ENCODE results near the gene LRRC7.

Gene LRRC7

DNA sequence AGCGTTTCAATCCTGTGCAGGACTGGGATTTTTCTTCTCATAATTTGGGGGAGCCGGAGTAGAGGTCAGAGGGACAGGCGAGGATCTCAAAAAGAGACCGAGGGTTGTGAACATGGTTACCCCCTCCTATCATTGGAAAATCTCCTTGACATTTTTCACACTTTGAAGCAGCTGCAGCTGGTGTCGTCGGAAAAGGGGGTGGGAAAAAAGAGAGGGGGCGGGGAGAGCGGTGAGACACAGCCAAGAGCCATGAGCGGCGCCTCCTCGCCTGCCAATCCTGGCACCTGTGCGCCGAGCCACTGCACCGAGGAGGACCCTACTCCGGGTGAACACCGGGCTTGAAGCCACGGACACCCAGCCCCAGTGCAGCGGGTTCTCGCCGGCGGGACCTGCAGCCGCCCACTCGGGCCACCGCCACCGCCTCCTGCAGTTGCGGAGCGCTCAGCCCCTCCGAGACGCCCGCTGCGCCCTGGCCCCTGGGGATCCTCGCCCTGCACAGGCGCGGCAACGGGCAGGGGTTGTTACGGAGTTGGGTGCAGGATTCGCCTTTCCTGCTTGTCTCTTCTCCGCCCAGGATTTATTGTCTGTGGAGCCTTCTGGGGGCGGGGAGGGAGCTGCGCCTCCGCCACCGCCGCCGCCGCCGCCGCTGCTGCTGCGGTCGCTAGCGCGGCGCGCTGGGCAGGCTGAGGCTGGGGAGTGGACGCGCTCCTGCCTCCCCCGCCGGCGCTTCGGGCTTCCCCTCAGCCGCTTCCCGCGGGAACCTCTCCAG, at the start of gene LRRC7:
Gene LRRC7, plus strand, starts transcription at position 271 of the 769 bp plus-strand sequence. CDS start 718 bp downstream, outside the sequence.
- peak; percentile 10 for DNase-seq

DNA sequence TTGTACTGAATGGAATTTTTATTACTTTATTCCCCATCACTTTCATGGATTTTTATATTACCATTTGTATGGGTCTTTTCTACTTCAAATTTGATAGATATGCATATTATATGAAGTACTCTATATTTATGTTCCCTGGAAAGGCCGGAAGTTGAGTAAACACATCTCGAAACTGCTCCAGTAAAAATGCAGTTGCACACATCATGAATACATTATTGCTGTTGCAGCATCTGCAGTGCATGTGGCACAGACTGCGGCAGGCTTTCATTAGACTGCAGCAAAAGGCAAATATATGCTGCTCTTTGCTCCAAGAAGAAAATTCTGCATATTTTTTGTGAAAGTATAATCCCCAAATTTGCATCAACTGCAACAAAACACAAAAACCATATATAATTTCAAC, 48.7 kb upstream of the LRRC7 start:
- no peak for DNase-seq

DNA sequence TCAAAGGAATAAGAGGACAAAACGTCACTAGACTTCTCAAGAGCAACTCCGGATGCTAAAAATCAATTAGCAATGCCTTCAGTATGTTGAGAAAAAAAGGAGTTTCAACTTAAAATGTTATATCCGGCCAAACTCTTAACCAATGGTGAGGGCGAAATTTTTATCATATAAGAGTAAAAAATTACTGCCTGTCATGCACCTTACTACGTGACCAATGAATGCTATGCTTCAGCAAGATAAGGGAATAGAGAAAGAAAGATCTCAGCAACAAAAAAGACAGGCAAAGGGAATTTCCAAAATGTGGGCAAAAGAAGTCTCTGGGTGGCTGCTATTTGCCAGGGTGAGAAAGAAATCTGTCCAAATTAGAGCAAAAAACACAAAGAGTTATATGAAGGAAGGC, 47.4 kb upstream of the LRRC7 start:
- no peak for DNase-seq

DNA sequence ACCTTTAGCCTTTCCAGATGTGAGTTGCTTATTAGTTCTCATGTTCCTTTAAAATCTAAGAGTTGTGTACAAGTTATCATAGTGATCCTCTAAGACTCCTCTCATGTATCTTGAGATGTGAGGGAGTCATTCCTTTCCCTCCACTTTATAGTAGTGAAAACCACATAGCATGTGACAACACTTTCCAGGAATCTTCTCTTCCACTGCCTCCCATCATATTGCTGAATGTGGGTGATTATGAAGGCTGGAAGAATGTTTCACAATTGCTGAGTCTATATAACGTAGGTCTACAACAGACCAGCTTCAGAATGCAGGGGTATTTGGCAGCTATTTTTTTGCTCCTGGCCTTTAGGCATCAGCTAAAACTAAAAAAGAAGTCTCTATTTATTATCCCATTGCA, 44.7 kb upstream of the LRRC7 start:
- DNase-seq: no peak

DNA sequence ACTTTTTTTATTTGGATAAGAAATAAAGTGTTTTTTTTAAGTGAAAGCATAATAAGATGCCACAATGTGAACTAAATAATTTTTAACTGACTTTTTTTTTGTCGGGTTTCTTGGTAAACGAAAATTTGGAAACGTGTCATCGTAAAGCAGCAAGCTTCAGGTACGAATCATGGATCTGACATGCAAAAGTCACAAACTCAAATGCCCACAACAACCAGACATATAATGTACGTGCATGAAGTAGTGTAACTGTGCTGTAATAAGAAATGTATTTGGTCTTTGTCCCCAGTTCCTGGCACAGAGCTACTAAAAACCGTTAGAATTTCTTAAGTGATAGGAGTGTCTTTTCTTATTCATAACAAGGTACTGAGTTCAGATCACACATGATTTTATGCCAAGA, 44.3 kb upstream of the LRRC7 start:
- no peak for DNase-seq

DNA sequence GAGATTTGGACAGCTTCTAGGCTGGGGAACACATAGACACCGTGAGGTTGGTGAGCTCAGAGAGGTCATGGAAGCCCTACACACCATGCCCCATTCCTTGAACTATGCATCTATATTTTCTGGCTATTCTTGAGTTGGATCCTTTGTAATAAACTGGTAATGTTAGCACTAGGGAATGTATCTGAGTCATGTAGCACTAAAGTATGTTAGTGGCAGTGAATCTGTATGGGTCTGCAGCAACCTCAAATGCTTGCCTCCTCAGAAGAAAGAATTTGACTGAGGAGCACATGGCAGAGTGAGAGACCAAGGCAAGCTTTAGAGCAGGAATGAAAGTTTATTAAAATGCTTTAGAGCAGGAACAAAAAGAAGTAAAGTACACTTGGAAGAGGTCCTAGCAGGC, 43.7 kb upstream of the LRRC7 start:
- DNase-seq: no peak

DNA sequence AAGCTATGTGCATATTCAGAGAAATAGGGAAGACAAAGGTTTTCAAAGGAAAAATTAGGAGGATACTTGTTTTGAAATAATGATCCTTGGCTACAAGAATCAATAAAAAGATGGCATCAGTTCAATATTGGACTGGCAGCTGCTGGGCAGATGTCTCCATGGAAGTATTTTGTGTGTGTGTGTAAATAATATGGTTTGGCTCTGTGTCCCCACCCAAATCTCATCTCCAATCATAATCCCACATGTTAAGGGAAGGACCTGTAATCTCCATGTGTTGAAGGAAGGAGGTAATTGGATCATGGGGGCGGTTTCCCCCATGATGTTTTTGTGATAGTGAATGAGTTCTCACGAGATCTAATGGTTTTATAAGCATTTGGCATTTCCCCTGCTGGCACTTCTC, 40.4 kb upstream of the LRRC7 start:
- DNase-seq: no peak

DNA sequence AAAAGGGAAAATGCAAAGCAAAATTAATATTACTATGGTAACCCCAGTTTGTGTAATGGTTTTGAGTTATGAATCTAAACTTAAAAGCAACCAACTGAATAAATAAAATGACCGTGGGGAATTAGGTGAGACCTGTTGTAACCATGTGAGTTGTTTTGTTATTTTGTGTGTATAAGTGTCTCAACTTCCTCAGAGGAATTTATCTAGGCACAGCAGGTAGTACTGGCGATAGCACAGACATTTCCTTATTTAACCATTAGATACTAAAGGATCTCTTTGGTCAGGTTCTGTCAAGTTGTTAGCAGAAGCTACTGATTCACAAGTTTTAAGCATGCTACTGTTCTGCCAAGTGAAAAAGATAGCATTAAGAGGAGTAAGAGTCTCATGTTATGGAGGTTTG, 39.3 kb upstream of the LRRC7 start:
- no peak for DNase-seq

DNA sequence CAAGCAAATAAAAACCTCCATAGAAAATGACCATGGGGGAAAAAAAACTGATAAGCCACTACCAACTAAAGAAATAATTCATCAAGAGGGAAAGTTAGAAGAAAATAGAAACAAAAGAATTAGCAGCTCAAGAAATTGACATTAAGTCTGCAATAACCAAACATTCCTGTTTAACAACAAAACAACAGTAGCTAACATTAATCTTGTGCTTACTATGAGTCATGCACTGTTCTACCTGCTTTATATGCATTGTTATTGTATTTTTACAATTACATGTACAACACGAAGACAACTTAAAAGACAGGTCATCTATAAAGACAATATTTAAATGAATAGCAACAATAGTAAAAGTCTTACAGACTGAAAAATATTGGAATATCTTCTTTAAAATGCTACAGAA, 34.4 kb upstream of the LRRC7 start:
- no peak for DNase-seq

DNA sequence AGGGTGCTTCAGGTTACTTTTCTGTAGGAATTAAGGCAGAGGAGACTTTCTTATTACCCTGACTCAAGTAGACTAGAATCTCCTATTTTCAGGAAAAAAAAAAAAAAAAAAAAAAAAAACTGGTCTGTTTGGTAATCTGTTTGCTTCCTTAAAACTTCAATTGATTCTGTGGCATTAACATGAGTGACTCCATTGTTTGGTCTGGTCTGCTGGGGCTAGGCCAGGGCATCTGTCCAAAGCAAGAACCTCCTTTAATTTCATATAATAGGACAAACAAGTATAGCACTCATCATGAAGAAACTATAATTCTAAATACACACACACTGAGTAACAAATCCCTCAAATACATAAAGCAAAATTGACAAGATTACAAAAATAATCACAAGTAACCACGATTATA, 32.9 kb upstream of the LRRC7 start:
- no peak for DNase-seq

DNA sequence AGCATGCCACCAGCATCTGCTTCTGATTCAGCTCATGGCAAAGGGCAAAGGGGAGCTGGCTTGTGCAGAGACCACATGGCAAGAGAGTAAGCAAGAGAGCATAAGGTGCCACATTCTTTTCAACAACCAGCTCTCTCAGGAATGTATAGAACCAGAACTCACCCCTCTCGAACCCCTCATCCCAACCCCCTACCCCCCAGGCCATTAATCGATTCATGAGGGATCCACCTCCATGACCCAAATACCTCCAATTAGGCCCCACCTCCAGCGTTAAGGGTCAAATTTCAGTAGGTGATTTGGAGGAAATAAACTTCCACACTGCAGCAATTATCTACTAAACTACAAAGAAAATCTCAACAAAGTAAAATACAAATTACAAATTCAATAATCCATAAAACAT, 32.2 kb upstream of the LRRC7 start:
- no peak for DNase-seq

DNA sequence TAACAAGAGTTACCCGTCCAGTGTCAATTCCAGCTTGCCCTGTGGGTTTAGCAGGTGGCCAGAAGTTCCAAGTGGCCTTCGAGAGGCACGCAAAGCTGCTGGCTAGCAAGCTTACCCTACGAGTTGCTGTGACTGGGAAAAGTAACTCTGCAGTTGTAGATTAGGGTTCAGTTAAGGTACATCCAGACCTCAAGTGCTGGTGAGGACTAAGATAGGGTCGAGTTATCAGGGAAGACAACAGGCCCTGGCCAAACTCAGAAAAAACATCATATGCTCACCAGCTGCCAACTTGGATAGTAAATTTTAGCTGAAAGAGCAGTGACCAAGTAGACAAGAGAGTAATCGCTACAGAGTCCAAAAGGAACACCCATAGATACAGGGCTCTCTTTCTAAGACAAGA, 27.7 kb upstream of the LRRC7 start:
- DNase-seq: no peak

DNA sequence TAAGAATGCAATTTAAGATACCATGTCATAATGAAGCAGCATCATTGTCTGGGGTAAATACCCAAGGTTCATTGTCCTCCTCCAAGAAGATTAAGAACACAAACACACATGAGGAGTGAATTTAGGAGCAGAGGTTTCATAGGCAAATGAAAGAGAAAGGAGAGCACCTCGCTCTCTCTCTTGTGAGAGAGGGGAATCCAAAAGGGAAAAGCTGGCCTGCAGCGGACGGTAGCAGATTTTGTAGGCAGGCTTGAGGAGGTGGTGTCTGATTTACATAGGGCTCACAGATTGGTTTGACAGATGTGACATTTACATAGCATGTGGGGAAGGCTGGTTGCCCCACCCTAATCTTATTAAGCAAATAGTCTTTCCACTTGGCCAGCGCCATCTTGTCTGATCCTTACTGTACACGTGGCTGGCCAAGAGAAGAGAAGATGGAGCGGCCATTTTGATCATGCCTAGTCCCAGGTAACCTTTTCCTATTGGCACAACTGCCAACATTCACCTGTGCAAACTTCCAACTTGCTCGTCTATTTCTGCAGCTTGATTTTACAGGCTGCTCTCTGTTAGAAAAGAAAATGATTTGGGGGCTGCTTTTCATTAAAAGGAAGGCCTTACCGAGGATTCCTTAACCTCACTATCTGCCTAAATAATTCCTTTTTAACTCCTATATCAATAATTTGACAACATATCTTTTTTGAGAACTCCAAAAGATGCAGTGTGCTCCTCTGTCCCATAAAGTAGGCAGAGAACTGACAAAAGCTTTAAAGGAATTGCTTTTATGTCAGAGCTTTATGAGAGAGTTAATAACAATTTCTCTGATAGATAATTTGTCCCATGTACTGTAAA, 16.0 kb upstream of the LRRC7 start:
- DNase-seq: no peak

DNA sequence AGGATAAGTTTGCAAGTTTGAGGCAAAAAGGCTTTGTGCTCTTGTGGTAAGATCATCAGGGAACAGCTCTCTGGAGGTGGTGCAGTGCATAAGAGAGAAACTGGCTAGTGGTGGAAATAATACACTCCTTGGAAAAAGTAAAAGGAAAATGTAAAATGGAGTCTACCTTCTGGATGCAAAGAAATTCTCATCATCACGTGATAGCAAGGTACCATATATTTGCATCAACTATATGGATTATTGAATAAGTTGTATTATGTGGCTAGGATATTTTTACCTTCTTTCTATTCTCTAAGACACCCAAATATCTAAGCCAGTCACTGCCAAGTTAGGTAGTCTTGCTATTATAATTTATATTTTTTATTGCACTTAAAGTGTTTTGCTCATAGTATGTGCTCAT, 14.0 kb upstream of the LRRC7 start:
- DNase-seq: no peak

DNA sequence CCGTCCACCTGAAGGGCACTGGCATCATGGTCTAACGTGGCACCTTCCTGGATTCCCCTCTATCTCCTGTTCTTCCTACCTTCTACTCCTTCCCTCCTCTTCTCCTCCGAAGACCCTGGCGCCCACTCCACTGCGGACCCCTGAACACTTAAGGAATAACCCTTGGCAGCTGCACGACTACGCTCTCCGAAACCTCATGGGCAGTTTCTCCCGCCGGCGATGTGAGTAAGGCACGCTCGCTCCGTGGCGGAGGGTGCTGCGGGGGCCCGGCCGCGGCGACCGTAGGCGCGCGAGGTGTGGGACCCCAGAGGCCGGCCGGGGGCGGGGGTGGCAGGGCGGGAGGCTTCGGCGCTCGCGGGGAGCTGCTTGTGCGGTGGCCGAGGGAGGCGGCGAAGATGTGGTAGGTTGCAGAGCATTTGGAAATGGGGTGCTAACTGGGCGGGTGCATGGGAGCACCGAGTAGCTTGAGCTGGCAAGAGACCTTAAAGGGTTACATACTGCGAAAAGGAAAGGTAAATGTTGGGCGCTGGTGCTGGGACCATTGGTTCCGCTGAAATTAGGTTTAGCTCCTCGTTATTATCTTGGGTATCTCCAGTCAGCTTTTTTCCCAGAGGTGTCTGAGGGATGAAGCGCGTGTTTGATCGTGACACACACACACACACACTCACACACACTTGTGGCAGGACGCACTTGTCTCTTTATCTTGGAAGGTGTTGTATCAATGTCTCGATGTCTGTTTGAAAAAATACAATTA, 876 bp downstream of the LRRC7 start:
- no peak for DNase-seq

DNA sequence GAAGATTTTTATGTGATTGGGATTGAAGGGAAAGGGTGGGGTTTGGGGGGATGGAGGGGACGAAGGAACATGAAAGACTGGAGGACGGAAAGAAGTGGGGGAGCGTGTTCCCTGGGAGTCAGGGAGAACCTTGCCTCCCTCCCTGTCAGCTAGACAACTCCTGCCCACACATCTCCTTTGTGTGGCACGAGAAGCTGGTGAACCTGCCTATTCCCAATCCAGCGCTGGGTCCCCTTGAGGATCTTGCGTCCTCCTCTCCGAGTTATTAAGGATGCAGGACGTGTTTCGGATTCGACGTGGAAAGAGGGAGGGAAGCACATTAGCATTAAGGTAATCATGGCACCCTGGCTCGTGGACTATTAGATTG, 1.4 kb downstream of the LRRC7 start:
- no peak for DNase-seq

DNA sequence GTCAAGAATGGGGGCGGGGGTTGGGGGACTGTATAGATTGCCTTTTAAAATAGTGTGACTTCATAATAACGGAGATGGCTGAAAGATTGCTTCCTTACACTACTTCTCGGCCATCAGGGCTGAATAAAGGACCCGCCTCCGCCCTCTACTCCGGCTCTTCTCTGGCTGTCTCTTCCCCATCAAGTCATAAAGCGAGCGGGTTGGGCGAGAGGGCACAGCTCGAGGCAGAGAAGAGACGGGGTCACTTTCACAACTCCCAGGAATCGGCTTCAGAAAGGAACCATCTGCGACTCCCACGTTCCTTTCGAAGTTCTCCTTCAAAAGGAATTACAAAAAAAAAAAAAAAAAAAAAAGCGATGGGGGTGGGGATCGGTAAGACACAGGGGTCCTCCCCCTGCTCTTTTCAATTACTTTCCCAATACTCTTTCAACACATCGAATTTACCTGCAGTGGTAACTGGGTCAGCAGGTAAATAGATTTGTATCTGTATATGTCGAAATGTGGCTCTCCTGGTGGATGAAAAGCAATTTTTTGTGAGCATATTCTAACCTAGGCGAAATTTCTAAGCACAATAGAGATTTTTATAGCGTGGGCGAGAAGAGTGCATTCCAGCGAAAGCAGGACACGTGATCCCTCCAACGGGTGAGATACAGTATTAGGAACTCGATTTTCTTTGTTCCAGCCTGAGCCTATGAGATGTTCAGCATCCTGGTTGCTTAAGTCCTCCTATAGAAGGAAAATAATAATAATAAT, 2.0 kb downstream of the LRRC7 start:
- no peak for DNase-seq

DNA sequence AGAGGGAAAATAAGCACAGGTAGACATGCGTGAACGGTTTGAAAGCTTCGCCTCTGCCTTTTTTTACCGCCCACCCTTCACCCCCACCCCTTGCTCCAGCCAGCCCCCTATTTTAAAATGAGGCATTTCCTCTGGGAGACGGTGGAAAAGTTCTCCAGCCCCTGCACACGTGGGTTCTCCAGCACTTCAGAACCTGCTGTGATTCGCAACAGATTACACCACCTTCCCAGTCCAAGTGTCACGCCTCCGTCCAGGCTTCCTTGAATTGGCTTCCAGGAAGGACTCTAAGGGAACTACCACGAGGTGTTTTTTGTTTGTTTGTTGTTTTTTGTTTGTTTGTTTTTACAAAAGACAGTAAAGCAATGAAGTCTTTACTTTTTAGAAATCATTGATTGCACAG, 2.6 kb downstream of the LRRC7 start:
- no peak for DNase-seq

DNA sequence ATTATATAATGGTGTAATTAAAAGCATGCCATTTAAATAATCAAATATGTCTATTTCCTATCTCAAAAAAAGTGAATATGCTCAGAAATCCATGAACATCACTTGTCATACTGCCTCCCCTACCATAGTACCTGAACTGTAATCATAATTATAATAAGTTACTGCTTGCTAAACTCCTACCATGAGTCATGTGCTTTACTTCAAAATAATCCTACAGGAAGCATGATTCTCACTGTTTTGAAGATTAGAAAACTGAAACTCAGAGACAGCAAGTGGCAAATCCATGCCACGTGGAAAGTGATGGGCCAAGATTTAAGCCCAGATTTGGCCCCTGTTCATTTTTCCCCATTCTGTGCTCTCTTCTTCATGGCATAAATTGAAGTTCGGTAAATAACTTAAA, 5.2 kb downstream of the LRRC7 start:
- no peak for DNase-seq

DNA sequence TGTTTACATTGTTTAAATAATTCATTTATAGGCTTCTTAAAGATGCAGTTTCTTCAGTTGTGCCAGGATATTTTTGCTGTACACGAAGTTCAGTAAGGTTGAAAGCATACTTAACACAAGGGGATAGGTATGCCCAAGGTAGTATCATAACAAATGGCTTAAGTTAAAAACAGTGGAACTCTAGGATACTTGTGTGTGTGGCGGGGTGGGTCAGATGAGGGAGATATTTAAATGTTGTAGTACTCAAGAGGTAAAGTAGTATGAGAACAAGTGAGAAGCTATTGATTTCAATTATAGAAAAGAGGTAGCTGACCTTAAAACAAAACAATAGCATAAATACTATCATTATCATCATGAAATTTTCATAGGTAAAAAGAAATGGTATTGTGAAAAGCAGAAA, 6.2 kb downstream of the LRRC7 start:
- no peak for DNase-seq

DNA sequence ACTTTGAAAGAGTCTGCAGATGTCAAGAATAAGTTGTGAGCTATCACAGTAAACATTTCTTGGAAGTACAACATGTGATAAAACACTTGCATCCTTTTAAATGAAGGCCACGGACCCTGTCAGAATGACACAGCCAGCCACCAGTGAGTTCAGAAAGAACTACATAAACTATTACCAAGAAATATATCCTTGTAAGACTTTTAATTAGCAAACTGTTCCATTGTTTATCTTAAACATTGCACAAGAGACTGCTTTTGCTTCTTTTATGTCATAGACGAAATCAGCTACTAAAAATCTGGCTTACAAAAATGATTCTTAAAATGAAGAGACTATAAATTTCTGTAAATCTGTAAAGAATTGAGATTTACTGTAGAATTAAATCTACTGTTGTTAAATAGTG, 17.9 kb downstream of the LRRC7 start:
- DNase-seq: no peak

DNA sequence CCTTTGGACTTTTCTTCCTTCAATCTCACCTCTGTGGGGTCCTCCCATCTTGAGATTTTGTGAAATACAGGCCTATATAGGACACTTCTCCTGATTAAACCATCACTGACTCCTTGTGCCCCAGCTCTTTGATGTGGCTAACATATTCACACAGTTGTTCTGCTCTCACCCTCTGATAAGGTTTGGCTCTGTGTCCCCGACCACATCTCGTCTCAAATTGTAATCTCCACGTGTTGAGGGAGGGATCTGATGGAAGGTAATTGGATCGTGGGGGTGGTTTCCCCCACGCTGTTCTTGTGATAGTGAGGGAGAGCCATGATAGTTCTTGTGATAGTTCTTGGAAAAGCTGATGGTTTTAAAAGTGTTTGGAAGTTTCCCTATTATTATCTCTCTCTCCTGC, 19.7 kb downstream of the LRRC7 start:
- DNase-seq: no peak

DNA sequence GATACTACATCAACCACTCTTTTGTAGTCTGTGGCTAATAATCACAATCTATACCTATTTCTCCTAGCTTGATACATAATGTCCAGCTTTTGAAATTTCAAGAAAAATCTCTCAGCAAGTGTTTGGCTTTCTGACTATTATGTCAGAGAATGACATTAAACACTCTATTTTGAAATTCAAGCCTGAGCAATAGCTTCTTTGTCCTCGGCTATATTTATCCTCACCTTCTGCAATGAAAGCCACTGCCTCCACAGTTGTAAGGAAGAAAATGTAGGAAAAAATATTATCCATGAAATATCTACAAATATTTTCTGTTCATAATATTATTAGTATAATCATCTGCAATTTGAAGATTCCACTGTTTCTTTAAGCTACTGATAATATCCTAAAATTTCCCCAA, 22.1 kb downstream of the LRRC7 start:
- DNase-seq: no peak
